Stimulated activated CD8-positive, alpha-beta memory T cell treated with anti-CD3 and anti-CD28 coated beads, Interleukin-7, amount 100 ng/mL, for 1 hour (primary cell): ENCODE results near the gene CPXM2.

Experiments used
- DNase-seq, 2 donors: peaks; one replicate each; pipeline ENCODE4 v3.0.0-alpha.2; 2020; ENCODE audit warnings: low read depth in 2 of 2

The CPXM2 gene

GRCh38 chr10:123847686-123848432 is 43.7 kb downstream of the CPXM2 start:
- no peak for DNase-seq

GRCh38 chr10:123843835-123844234 is 47.8 kb downstream of the CPXM2 start:
- no peak for DNase-seq

- no peak for DNase-seq
Observed at GRCh38 chr10:123842692-123843385, 48.8 kb downstream of the CPXM2 start.

- DNase-seq = no peak
Observed at GRCh38 chr10:123841560-123841959, 50.0 kb downstream of the CPXM2 start.

GRCh38 chr10:123841115-123841514 is 50.5 kb downstream of the CPXM2 start:
- no peak for DNase-seq

- DNase-seq = no peak
Observed at GRCh38 chr10:123840714-123841113, 50.9 kb downstream of the CPXM2 start.

- no peak for DNase-seq
Observed at GRCh38 chr10:123838596-123839310, 52.9 kb downstream of the CPXM2 start.

GRCh38 chr10:123837756-123838155 is 53.9 kb downstream of the CPXM2 start:
- no peak for DNase-seq

- no peak for DNase-seq
Observed at GRCh38 chr10:123836418-123837145, 55.0 kb downstream of the CPXM2 start.

GRCh38 chr10:123835575-123835974 is 56.0 kb downstream of the CPXM2 start:
- no peak for DNase-seq

GRCh38 chr10:123833170-123833850 is 58.3 kb downstream of the CPXM2 start:
- DNase-seq = no peak

- DNase-seq = no peak
Observed at GRCh38 chr10:123831259-123831658, 60.3 kb downstream of the CPXM2 start.

- no peak for DNase-seq
Observed at GRCh38 chr10:123821136-123821535, 70.5 kb downstream of the CPXM2 start.

GRCh38 chr10:123809632-123810031 is 82.0 kb downstream of the CPXM2 start:
- no peak for DNase-seq

- DNase-seq = no peak
Observed at GRCh38 chr10:123808906-123809305, 82.7 kb downstream of the CPXM2 start.

- DNase-seq = no peak
Observed at GRCh38 chr10:123808286-123808685, 83.3 kb downstream of the CPXM2 start.

GRCh38 chr10:123807444-123808035 is 84.1 kb downstream of the CPXM2 start:
- DNase-seq = no peak

GRCh38 chr10:123804716-123805115 is 86.9 kb downstream of the CPXM2 start:
- no peak for DNase-seq

- no peak for DNase-seq
Observed at GRCh38 chr10:123800821-123801220, 90.8 kb downstream of the CPXM2 start.

- no peak for DNase-seq
Observed at GRCh38 chr10:123800289-123800688, 91.3 kb downstream of the CPXM2 start.

GRCh38 chr10:123798856-123799255 is 92.8 kb downstream of the CPXM2 start:
- DNase-seq = no peak
